GM12878 (cell line): ENCODE data around the gene STK10. TPM values are rescaled to one million over a fixed set of nuclear protein-coding genes. Genes with fewer than 3 reads are reported as not detected.

Experiments used
- ATAC-seq: fragments of 200-7000 bp; cut with Tn5 transposase; 3 replicates; pipeline ENCODE4 v1.9.1; 2020; ENCODE audit warnings: mild to moderate bottlenecking, moderate library complexity
- BruUV-seq: library from RNA; stranded (reverse); fragments of 400-500 nt; replicated peaks from 2 replicates; lab custom pipeline; 2021; lab: Mats Ljungman, UMichigan
- CTCF ChIA-PET: fragments of 300-600 bp; sonication (Branson Sonifier 250); formaldehyde crosslinking; extraction: SDS; loops from one replicate; lab custom pipeline; 2021; ENCODE audit warnings: inconsistent platforms; lab: Yijun Ruan, JAX
- POLR2A ChIA-PET: fragments of 350-600 bp; formaldehyde crosslinking; extraction: SDS; loops from one replicate; lab custom pipeline; 2021; ENCODE audit warnings: inconsistent platforms; lab: Charles Lee
- RAD21 ChIA-PET: fragments of 300-600 bp; sonication (Branson Sonifier 250); formaldehyde crosslinking; loops from one replicate; lab custom pipeline; 2023; ENCODE audit warnings: antibody characterized with exemption; ENCODE audit not compliant: unreplicated experiment; lab: Charles Lee
- SMC1A ChIA-PET: fragments of 300-600 bp; sonication (Branson Sonifier 250); formaldehyde crosslinking; loops from one replicate; lab custom pipeline; 2023; ENCODE audit not compliant: unreplicated experiment, uncharacterized antibody; lab: Charles Lee
- DNase-seq: peaks from one replicate; pipeline ENCODE4 v3.0.0-alpha.2; 2011; ENCODE audit warnings: low read depth, low spot score
- FAIRE-seq: peaks from 3 replicates; lab custom pipeline; 2011; peaks lifted over from hg19 to GRCh38; lab: Jason Lieb, UNC
- H2AFZ ChIP-seq: 2 replicates; pipeline ENCODE4 v1.6.0; 2011; ENCODE audit warnings: low read depth, low read length, control low read depth; ENCODE audit not compliant: control insufficient read depth
- H3K27ac ChIP-seq: 2 replicates; pipeline ENCODE4 v1.5.1; 2011; ENCODE audit warnings: control low read depth; ENCODE audit not compliant: control insufficient read depth, insufficient read depth
- H3K27me3 ChIP-seq, 2 experiments: replicated peaks in 1 of 2; 2 replicates each; pipeline versions ENCODE4 v1.6.0 to v1.6.1; 2011; ENCODE audit warnings: low read length in 1 of 2; ENCODE audit not compliant: control insufficient read depth in 2 of 2, insufficient read depth in 2 of 2
- H3K36me3 ChIP-seq, 2 experiments: 2 replicates each; pipeline ENCODE4 v1.5.1; 2011; ENCODE audit warnings: low read length in 1 of 2; ENCODE audit not compliant: control insufficient read depth in 2 of 2, insufficient read depth in 2 of 2
- H3K4me1 ChIP-seq: 2 replicates; pipeline ENCODE4 v1.6.1; 2011; ENCODE audit warnings: mild to moderate bottlenecking, low read length, moderate library complexity, mixed read lengths; ENCODE audit not compliant: control insufficient read depth, insufficient read depth
- H3K4me2 ChIP-seq: 2 replicates; pipeline ENCODE4 v1.6.0; 2011; ENCODE audit warnings: control low read depth; ENCODE audit not compliant: control insufficient read depth, insufficient read depth
- H3K4me3 ChIP-seq: fragments of 200-600 bp; sonication (generic); 2 replicates; pipeline ENCODE4 v1.5.1; 2016
- H3K79me2 ChIP-seq: 2 replicates; pipeline ENCODE4 v1.6.0; 2011; ENCODE audit warnings: low read length; ENCODE audit not compliant: control insufficient read depth, insufficient read depth
- H3K9ac ChIP-seq: 2 replicates; pipeline ENCODE4 v1.8.0; 2011; ENCODE audit warnings: low read length, control low read depth, mixed read lengths; ENCODE audit not compliant: control insufficient read depth, insufficient read depth
- H3K9me3 ChIP-seq: replicated peaks from 3 replicates; pipeline ENCODE4 v1.5.1; 2011; ENCODE audit warnings: mild to moderate bottlenecking, low read length; ENCODE audit not compliant: control insufficient read depth, insufficient read depth
- H4K20me1 ChIP-seq: 2 replicates; pipeline ENCODE4 v1.6.0; 2011; ENCODE audit not compliant: control insufficient read depth, insufficient read depth
- BCL11A ChIP-seq: IDR thresholded peaks from 2 replicates; pipeline ENCODE4 v1.6.1; 2011; ENCODE audit warnings: low read depth, low read length
- BCL3 ChIP-seq: IDR thresholded peaks from 2 replicates; pipeline ENCODE4 v1.6.1; 2011; ENCODE audit warnings: borderline replicate concordance, low read depth, mild to moderate bottlenecking, moderate library complexity, low read length; ENCODE audit not compliant: insufficient read depth, poor library complexity, severe bottlenecking
- NR2F1 ChIP-seq: fragments of 450-650 bp; conservative IDR thresholded peaks from 2 replicates; pipeline ENCODE4 v1.6.1; 2017; ENCODE audit warnings: mild to moderate bottlenecking
- POLR2AphosphoS5 ChIP-seq: IDR thresholded peaks from 2 replicates; pipeline ENCODE4 v1.6.1; 2011; ENCODE audit warnings: mild to moderate bottlenecking, low read length, inconsistent platforms
- SIX5 ChIP-seq: IDR thresholded peaks from 2 replicates; pipeline ENCODE4 v1.6.1; 2011; ENCODE audit warnings: mild to moderate bottlenecking, low read depth, low read length, moderate library complexity; ENCODE audit not compliant: severe bottlenecking
- TBL1XR1 ChIP-seq: IDR thresholded peaks from 2 replicates; pipeline ENCODE4 v1.6.1; 2012; ENCODE audit warnings: low read depth, low read length, improper control_type of control experiment
- ZBTB33 ChIP-seq: fragments of 450-650 bp; IDR thresholded peaks from 2 replicates; pipeline ENCODE4 v1.6.1; 2017; ENCODE audit warnings: mild to moderate bottlenecking
- ZZZ3 ChIP-seq: IDR thresholded peaks from 2 replicates; pipeline ENCODE4 v1.6.1; 2011; ENCODE audit warnings: low read depth; ENCODE audit not compliant: control insufficient read depth, insufficient read length
- WGBS: methylation state at CpG from one replicate; pipeline ENCODE4 v1.1.6; 2016; ENCODE audit warnings: low lambda C conversion rate; ENCODE audit not compliant: insufficient replicate concordance, insufficient coverage; ENCODE audit errors: missing lambda C conversion rate; 5-methylcytosine and 5-hydroxymethylcytosine counted together
- in situ Hi-C: fragments of 300-500 bp; cut with MboI; formaldehyde crosslinking; loops from 9 replicates; pipeline ENCODE4 v1.14.3; 2018; ENCODE audit warnings: mixed read lengths
- intact Hi-C: fragments of 100-400 bp; cut with micrococcal nuclease; formaldehyde crosslinking; loops from one replicate; pipeline ENCODE4 v1.14.2; 2022; ENCODE audit not compliant: unreplicated experiment
- polyA plus RNA-seq, 11 experiments: library from polyadenylated mRNA; depleted of rRNA in 4 of 11; unstranded in 6 of 11; stranded (reverse) in 5 of 11; fragments of >200 nt; fragmentation: Nextera tagmentation in 4 of 11; fragmentation: Illumina TruSeq in 1 of 11; extraction: Ambion mirVana in 4 of 11; extraction: Trizol in 1 of 11; gene quantifications; 1 replicate in 1 of 11; 2 replicates in 10 of 11; pipeline versions ENCODE4 v1.2.1 to v1.2.3, GENCODE V29; 2011 to 2016; ENCODE audit warnings: inconsistent platforms in 2 of 11, missing spikeins in 2 of 11, low read depth in 1 of 11
- total RNA-seq, 4 experiments: library from RNA; depleted of rRNA in 3 of 4; stranded (reverse); fragments of >200 nt in 3 of 4; fragmentation: Illumina TruSeq in 1 of 4; extraction: Trizol in 1 of 4; gene quantifications; 2 replicates each; pipeline versions ENCODE4 v1.2.1 to v1.2.3, GENCODE V29; 2013 to 2021

The STK10 gene
- total and polyA plus RNA-seq, 10 of the 15 experiments (the other 5 are each of a cell fraction or from before 2014, with no cell fraction given): 14.2 to 96.4 (median 50.6) TPM

- TF ChIP-seq ZBTB33: no peak
- TF ChIP-seq SIX5: no peak
Observed at GRCh38 chr5:172088801-172089200, 99.2 kb downstream of the STK10 start (continued).

GRCh38 chr5:172086194-172086975 is 101.6 kb downstream of the STK10 start:
- Histone ChIP-seq H3K36me3 (peaks cover 2 to 21% of the 10 kb centered on the region in 2 experiments; a peak in 3 of 4 replicates), H3K9me3 (no peaks in the 10 kb centered on the region), H2AFZ (no peak overlapping the region), H3K4me2 (no peak overlapping the region), H3K9ac (no peak overlapping the region), H3K79me2 (no peaks in the 10 kb centered on the region), H4K20me1 (no peaks in the 10 kb centered on the region), H3K4me1 (no peaks in the 10 kb centered on the region), H3K4me3 (no peak overlapping the region), H3K27me3 (no peaks in the 10 kb centered on the region), H3K27ac (no peak overlapping the region)
- BruUV-seq: no TSS peak
- POLR2A ChIA-PET: no interaction called here
- in situ Hi-C loops (no loop called here), intact Hi-C loops (no loop called here)
- ATAC-seq (peak; percentile 32), FAIRE-seq (no peak), DNase-seq (no peak)
- TF ChIP-seq BCL3: peak; percentile 37
- TF ChIP-seq NR2F1: 0 out of 2 replicates have a peak, but pooled peaks have one; percentile 24
- TF ChIP-seq ZZZ3: no peak
- TF ChIP-seq BCL11A: no peak
- TF ChIP-seq POLR2AphosphoS5: 0 out of 2 replicates have a peak, but pooled peaks have one; percentile 10
- TF ChIP-seq TBL1XR1: no peak
- CTCF ChIA-PET: no interaction called here
- RAD21 ChIA-PET: no interaction called here
- WGBS: 89% methylated on average over 14 of the region's 14 CpGs
- SMC1A ChIA-PET: no interaction called here
